Measurements from ENCODE around the gene RASGRF2. TPM values are rescaled to one million over a fixed set of nuclear protein-coding genes. Genes with fewer than 3 reads are reported as not detected.
A peak's percentile ranks its signal among the peaks of the same experiment; 100 is the strongest.

RASGRF2 gene
- total and polyA plus RNA-seq, 2 of the 13 experiments (the other 11 are each of a cell fraction or from before 2014, with no cell fraction given) = 23.6 to 29.0 TPM

DNA sequence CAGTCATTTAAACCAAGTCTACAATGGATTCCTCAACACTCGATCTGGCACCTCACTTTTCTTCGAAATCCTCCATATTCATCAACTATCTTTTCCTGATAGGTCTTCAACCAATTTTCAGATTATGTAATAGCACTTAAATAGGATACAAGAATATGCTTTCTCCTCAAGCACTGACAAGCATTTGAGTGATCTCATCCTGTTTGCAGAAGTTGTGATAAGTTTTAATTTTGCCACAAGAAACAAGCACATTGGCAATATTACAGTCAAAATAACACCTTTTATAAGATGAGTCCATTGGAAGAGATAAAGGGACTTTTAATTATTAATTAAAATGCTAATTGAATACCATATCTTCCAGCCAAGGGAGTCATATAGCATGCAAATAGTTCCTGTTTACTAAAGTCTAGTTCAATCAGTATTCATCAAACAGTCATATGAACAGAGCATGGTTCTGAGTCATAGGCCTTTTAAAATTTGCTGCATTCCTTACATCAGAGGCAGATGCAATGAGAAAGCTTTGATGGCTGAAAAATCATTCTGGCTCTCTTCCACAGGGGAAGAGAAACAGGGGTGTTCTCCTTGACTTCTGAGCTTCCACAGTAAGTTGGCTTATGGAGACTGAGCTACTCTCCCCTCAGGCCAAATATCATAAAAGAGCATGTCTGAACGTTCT, 308.5 kb downstream of the RASGRF2 start (continued):
- TF ChIP-seq, protein P1, sequence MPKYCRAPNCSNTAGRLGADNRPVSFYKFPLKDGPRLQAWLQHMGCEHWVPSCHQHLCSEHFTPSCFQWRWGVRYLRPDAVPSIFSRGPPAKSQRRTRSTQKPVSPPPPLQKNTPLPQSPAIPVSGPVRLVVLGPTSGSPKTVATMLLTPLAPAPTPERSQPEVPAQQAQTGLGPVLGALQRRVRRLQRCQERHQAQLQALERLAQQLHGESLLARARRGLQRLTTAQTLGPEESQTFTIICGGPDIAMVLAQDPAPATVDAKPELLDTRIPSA (CRISPR knock-in tag; IDR thresholded peaks at IDR 0.05; ENCODE audit: borderline replicate concordance) = no peak
- TF ChIP-seq ISX (CRISPR knock-in tag; conservative IDR thresholded peaks at IDR 0.05) (no peak), SMARCC2 (IDR thresholded peaks at IDR 0.05) (no peak), GLI4 (CRISPR knock-in tag; IDR thresholded peaks at IDR 0.05; ENCODE audit: borderline replicate concordance) (no peak), NFYB (CRISPR knock-in tag; IDR thresholded peaks at IDR 0.05) (no peak), HOXD1 (CRISPR knock-in tag; IDR thresholded peaks at IDR 0.05) (no peak), MEIS2 (CRISPR knock-in tag; IDR thresholded peaks at IDR 0.05) (no peak), ZNF260 (CRISPR knock-in tag; IDR thresholded peaks at IDR 0.05; ENCODE audit: borderline replicate concordance, low read depth) (no peak), TAF15 (IDR thresholded peaks at IDR 0.05; ENCODE audit: low read depth, low read length, poor library complexity, severe bottlenecking) (no peak), SYNCRIP (IDR thresholded peaks at IDR 0.05; ENCODE audit: insufficient read depth, low read depth, low read length) (no peak), ZNF703 (CRISPR knock-in tag; IDR thresholded peaks at IDR 0.05; ENCODE audit: borderline replicate concordance) (no peak), FOSL2 (CRISPR knock-in tag; IDR thresholded peaks at IDR 0.05) (peak; percentile 83)
- TF ChIP-seq, protein P2, sequence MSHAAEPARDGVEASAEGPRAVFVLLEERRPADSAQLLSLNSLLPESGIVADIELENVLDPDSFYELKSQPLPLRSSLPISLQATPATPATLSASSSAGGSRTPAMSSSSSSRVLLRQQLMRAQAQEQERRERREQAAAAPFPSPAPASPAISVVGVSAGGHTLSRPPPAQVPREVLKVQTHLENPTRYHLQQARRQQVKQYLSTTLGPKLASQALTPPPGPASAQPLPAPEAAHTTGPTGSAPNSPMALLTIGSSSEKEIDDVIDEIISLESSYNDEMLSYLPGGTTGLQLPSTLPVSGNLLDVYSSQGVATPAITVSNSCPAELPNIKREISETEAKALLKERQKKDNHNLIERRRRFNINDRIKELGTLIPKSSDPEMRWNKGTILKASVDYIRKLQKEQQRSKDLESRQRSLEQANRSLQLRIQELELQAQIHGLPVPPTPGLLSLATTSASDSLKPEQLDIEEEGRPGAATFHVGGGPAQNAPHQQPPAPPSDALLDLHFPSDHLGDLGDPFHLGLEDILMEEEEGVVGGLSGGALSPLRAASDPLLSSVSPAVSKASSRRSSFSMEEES (CRISPR knock-in tag; IDR thresholded peaks at IDR 0.05) = peak; percentile 27; the same call in 1 of the 2 replicates
- TF ChIP-seq, protein P3, sequence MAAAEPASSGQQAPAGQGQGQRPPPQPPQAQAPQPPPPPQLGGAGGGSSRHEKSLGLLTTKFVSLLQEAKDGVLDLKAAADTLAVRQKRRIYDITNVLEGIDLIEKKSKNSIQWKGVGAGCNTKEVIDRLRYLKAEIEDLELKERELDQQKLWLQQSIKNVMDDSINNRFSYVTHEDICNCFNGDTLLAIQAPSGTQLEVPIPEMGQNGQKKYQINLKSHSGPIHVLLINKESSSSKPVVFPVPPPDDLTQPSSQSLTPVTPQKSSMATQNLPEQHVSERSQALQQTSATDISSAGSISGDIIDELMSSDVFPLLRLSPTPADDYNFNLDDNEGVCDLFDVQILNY (CRISPR knock-in tag; conservative IDR thresholded peaks at IDR 0.05) = no peak
- TF ChIP-seq, protein P4, sequence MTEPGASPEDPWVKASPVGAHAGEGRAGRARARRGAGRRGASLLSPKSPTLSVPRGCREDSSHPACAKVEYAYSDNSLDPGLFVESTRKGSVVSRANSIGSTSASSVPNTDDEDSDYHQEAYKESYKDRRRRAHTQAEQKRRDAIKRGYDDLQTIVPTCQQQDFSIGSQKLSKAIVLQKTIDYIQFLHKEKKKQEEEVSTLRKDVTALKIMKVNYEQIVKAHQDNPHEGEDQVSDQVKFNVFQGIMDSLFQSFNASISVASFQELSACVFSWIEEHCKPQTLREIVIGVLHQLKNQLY (CRISPR knock-in tag; IDR thresholded peaks at IDR 0.05) = peak; percentile 60; the same call in 1 of the 2 replicates
- TF ChIP-seq, protein P5, sequence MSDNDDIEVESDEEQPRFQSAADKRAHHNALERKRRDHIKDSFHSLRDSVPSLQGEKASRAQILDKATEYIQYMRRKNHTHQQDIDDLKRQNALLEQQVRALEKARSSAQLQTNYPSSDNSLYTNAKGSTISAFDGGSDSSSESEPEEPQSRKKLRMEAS (IDR thresholded peaks at IDR 0.05) = no peak
- TF ChIP-seq, protein P6, sequence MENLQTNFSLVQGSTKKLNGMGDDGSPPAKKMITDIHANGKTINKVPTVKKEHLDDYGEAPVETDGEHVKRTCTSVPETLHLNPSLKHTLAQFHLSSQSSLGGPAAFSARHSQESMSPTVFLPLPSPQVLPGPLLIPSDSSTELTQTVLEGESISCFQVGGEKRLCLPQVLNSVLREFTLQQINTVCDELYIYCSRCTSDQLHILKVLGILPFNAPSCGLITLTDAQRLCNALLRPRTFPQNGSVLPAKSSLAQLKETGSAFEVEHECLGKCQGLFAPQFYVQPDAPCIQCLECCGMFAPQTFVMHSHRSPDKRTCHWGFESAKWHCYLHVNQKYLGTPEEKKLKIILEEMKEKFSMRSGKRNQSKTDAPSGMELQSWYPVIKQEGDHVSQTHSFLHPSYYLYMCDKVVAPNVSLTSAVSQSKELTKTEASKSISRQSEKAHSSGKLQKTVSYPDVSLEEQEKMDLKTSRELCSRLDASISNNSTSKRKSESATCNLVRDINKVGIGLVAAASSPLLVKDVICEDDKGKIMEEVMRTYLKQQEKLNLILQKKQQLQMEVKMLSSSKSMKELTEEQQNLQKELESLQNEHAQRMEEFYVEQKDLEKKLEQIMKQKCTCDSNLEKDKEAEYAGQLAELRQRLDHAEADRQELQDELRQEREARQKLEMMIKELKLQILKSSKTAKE (CRISPR knock-in tag; IDR thresholded peaks at IDR 0.05; ENCODE audit: borderline replicate concordance) = no peak
- TF ChIP-seq, protein P7, sequence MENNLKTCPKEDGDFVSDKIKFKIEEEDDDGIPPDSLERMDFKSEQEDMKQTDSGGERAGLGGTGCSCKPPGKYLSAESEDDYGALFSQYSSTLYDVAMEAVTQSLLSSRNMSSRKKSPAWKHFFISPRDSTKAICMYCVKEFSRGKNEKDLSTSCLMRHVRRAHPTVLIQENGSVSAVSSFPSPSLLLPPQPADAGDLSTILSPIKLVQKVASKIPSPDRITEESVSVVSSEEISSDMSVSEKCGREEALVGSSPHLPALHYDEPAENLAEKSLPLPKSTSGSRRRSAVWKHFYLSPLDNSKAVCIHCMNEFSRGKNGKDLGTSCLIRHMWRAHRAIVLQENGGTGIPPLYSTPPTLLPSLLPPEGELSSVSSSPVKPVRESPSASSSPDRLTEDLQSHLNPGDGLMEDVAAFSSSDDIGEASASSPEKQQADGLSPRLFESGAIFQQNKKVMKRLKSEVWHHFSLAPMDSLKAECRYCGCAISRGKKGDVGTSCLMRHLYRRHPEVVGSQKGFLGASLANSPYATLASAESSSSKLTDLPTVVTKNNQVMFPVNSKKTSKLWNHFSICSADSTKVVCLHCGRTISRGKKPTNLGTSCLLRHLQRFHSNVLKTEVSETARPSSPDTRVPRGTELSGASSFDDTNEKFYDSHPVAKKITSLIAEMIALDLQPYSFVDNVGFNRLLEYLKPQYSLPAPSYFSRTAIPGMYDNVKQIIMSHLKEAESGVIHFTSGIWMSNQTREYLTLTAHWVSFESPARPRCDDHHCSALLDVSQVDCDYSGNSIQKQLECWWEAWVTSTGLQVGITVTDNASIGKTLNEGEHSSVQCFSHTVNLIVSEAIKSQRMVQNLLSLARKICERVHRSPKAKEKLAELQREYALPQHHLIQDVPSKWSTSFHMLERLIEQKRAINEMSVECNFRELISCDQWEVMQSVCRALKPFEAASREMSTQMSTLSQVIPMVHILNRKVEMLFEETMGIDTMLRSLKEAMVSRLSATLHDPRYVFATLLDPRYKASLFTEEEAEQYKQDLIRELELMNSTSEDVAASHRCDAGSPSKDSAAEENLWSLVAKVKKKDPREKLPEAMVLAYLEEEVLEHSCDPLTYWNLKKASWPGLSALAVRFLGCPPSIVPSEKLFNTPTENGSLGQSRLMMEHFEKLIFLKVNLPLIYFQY (CRISPR knock-in tag; IDR thresholded peaks at IDR 0.05; ENCODE audit: borderline replicate concordance) = no peak

Data from HepG2 (cell line).